H9 (cell line): ENCODE data around the gene OR10H4. TPM values are rescaled to one million over a fixed set of nuclear protein-coding genes. Genes with fewer than 3 reads are reported as not detected.

Source experiments
- DNase-seq: peaks from one replicate; pipeline ENCODE4 v3.0.0-alpha.2; 2017
- H2AFZ ChIP-seq: one replicate; pipeline ENCODE4 v1.6.1; 2013; ENCODE audit warnings: mild to moderate bottlenecking, low read length, control low read depth, moderate library complexity
- H2AK5ac ChIP-seq: 2 replicates; pipeline ENCODE4 v1.6.1; 2013; ENCODE audit warnings: low read length, control low read depth, mixed read lengths; ENCODE audit not compliant: insufficient read length
- H2BK120ac ChIP-seq: one replicate; pipeline ENCODE4 v1.6.1; 2013; ENCODE audit warnings: low read depth, mild to moderate bottlenecking, low read length, control low read depth, inconsistent platforms; ENCODE audit not compliant: poor library complexity, severe bottlenecking
- H2BK12ac ChIP-seq: 2 replicates; pipeline ENCODE4 v1.6.1; 2013; ENCODE audit warnings: low read length, control low read depth, mixed read lengths, low read depth; ENCODE audit not compliant: insufficient read length
- H2BK15ac ChIP-seq: 2 replicates; pipeline ENCODE4 v1.6.1; 2013; ENCODE audit warnings: low read depth, low read length, control low read depth
- H2BK20ac ChIP-seq: one replicate; pipeline ENCODE4 v1.6.1; 2013; ENCODE audit warnings: low read depth, mild to moderate bottlenecking, low read length, control low read depth, inconsistent platforms; ENCODE audit not compliant: poor library complexity, severe bottlenecking
- H2BK5ac ChIP-seq: 2 replicates; pipeline ENCODE4 v1.6.1; 2013; ENCODE audit warnings: low read length, control low read depth, mixed read lengths; ENCODE audit not compliant: insufficient read length
- H3K14ac ChIP-seq: 2 replicates; pipeline ENCODE4 v1.6.1; 2013; ENCODE audit warnings: low read length, control low read depth; ENCODE audit not compliant: insufficient read depth
- H3K18ac ChIP-seq: 2 replicates; pipeline ENCODE4 v1.6.1; 2013; ENCODE audit warnings: low read depth, mild to moderate bottlenecking, mixed read lengths, low read length, control low read depth; ENCODE audit not compliant: insufficient read length
- H3K23ac ChIP-seq: 2 replicates; pipeline ENCODE4 v1.6.1; 2013; ENCODE audit warnings: low read length, control low read depth, mixed read lengths, low read depth; ENCODE audit not compliant: insufficient read length
- H3K23me2 ChIP-seq: 2 replicates; pipeline ENCODE4 v1.6.1; 2013; ENCODE audit warnings: low read depth, mild to moderate bottlenecking, mixed read lengths, low read length, control low read depth; ENCODE audit not compliant: insufficient read length, poor library complexity, severe bottlenecking
- H3K27ac ChIP-seq: 2 replicates; pipeline ENCODE4 v1.5.1; 2013; ENCODE audit warnings: low read length, control low read depth, mixed read lengths, low read depth; ENCODE audit not compliant: insufficient read length
- H3K27me3 ChIP-seq: 2 replicates; pipeline ENCODE4 v1.6.1; 2013; ENCODE audit warnings: low read length, control low read depth, inconsistent platforms; ENCODE audit not compliant: insufficient read depth
- H3K4ac ChIP-seq: 2 replicates; pipeline ENCODE4 v1.6.1; 2013; ENCODE audit warnings: low read depth, mild to moderate bottlenecking, control low read depth, inconsistent platforms, low read length, moderate library complexity
- H3K4me1 ChIP-seq: 2 replicates; pipeline ENCODE4 v1.6.1; 2013; ENCODE audit warnings: low read length, control low read depth, inconsistent platforms; ENCODE audit not compliant: insufficient read depth
- H3K4me2 ChIP-seq: 2 replicates; pipeline ENCODE4 v1.6.1; 2013; ENCODE audit warnings: low read length, control low read depth, mixed read lengths; ENCODE audit not compliant: insufficient read length, insufficient read depth
- H3K56ac ChIP-seq: 2 replicates; pipeline ENCODE4 v1.6.1; 2013; ENCODE audit warnings: low read depth, mild to moderate bottlenecking, mixed read lengths, low read length, control low read depth; ENCODE audit not compliant: insufficient read length
- H3K79me1 ChIP-seq: 2 replicates; pipeline ENCODE4 v1.6.1; 2013; ENCODE audit warnings: low read depth, mild to moderate bottlenecking, moderate library complexity, low read length, control low read depth, inconsistent platforms; ENCODE audit not compliant: insufficient read depth, poor library complexity, severe bottlenecking
- H3K79me2 ChIP-seq: 2 replicates; pipeline ENCODE4 v1.6.1; 2013; ENCODE audit warnings: low read length, control low read depth, inconsistent platforms; ENCODE audit not compliant: insufficient read depth
- H3K9ac ChIP-seq: 2 replicates; pipeline ENCODE4 v1.6.1; 2013; ENCODE audit warnings: low read length, control low read depth, mixed read lengths; ENCODE audit not compliant: insufficient read length; ENCODE audit errors: extremely low read depth
- H3K9me3 ChIP-seq: one replicate; pipeline ENCODE4 v1.6.1; 2013; ENCODE audit warnings: low read depth, low read length, inconsistent platforms; ENCODE audit not compliant: control insufficient read depth
- H3T11ph ChIP-seq: one replicate; pipeline ENCODE4 v1.6.1; 2013; ENCODE audit warnings: mild to moderate bottlenecking, low read length, control low read depth, inconsistent platforms
- H4K20me1 ChIP-seq: one replicate; pipeline ENCODE4 v1.6.1; 2013; ENCODE audit not compliant: control insufficient read depth, insufficient read length, insufficient read depth
- H4K5ac ChIP-seq: 2 replicates; pipeline ENCODE4 v1.6.1; 2013; ENCODE audit warnings: low read depth, mild to moderate bottlenecking, mixed read lengths, low read length, control low read depth; ENCODE audit not compliant: insufficient read length
- H4K8ac ChIP-seq: replicated peaks from 2 replicates; pipeline ENCODE4 v1.6.1; 2013; ENCODE audit warnings: low read length, control low read depth, mixed read lengths, low read depth; ENCODE audit not compliant: insufficient read length
- H4K91ac ChIP-seq: 2 replicates; pipeline ENCODE4 v1.6.1; 2013; ENCODE audit warnings: low read depth, mild to moderate bottlenecking, moderate library complexity, mixed read lengths, low read length, control low read depth; ENCODE audit not compliant: insufficient read length
- H3K27ac Mint-ChIP-seq, 3 experiments: 2 replicates in 2 of 3; 3 replicates in 1 of 3; pipeline ENCODE4 v1.8.0; 2020 to 2021; ENCODE audit warnings: mixed read lengths in 3 of 3, mild to moderate bottlenecking in 1 of 3, moderate library complexity in 1 of 3
- H3K27me3 Mint-ChIP-seq: 2 replicates; pipeline ENCODE4 v1.8.0; 2021; ENCODE audit warnings: low read depth, mild to moderate bottlenecking, moderate library complexity, mixed read lengths
- H3K36me3 Mint-ChIP-seq, 3 experiments: 2 replicates in 2 of 3; 3 replicates in 1 of 3; pipeline ENCODE4 v1.8.0; 2020 to 2021; ENCODE audit warnings: low read depth in 3 of 3, mixed read lengths in 3 of 3; ENCODE audit not compliant: insufficient read depth in 1 of 3
- H3K4me1 Mint-ChIP-seq, 2 experiments: 2 replicates each; pipeline ENCODE4 v1.8.0; 2020; ENCODE audit warnings: mixed read lengths in 2 of 2
- H3K4me3 Mint-ChIP-seq, 2 experiments: 2 replicates in 1 of 2; 3 replicates in 1 of 2; pipeline ENCODE4 v1.8.0; 2020 to 2021; ENCODE audit warnings: mild to moderate bottlenecking in 2 of 2, mixed read lengths in 2 of 2, moderate library complexity in 1 of 2
- H3K9me3 Mint-ChIP-seq, 2 experiments: 2 replicates in 1 of 2; 3 replicates in 1 of 2; pipeline ENCODE4 v1.8.0; 2020; ENCODE audit warnings: mild to moderate bottlenecking in 2 of 2, mixed read lengths in 2 of 2, moderate library complexity in 1 of 2
- WGBS: extraction: QIAGEN DNeasy Blood & Tissue Kit; methylation state at CpG from one replicate; pipeline ENCODE4 v1.1.7; 2013; ENCODE audit warnings: missing lambda C conversion rate, low lambda C conversion rate, mixed read lengths; ENCODE audit not compliant: insufficient read length; ENCODE audit errors: extremely low coverage; 5-methylcytosine and 5-hydroxymethylcytosine counted together
- total RNA-seq: library from RNA; stranded (reverse); gene quantifications from 2 replicates; pipeline ENCODE4 v1.2.1, GENCODE V29; 2021
- TF ChIP-seq, protein P1 (sequence below): fragments of 200-600 bp; sonication (generic); conservative IDR thresholded peaks from 3 replicates; pipeline ENCODE4 v1.8.0; 2021; ENCODE audit warnings: antibody characterized with exemption, mild to moderate bottlenecking

OR10H4 gene
- total RNA-seq, 1 experiment from 2014 or later, result not detected

DNA sequence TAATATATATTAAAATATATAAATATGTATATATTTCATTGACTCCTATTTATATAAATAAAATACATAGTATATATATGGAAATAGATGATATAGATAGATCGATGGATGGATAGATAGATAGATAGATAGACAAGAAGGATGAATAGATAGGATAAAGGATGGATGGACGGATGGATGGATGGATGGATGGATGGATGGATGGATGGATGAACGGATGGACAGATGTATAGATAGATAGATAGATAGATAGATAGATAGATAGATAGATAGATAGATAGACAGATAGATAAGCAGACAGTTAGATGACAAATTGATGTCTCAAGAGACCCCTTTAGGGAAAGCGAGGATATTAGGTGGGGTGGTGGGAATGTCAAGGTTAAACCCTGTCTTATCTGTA lies 29.6 kb upstream of the OR10H4 start:
- peaks cover 2 to 29% (median 13%) of the 10 kb centered on the region in 3 experiments; a peak in 6 of 7 replicates for H3K36me3 Mint-ChIP-seq
- TF ChIP-seq, protein P1, sequence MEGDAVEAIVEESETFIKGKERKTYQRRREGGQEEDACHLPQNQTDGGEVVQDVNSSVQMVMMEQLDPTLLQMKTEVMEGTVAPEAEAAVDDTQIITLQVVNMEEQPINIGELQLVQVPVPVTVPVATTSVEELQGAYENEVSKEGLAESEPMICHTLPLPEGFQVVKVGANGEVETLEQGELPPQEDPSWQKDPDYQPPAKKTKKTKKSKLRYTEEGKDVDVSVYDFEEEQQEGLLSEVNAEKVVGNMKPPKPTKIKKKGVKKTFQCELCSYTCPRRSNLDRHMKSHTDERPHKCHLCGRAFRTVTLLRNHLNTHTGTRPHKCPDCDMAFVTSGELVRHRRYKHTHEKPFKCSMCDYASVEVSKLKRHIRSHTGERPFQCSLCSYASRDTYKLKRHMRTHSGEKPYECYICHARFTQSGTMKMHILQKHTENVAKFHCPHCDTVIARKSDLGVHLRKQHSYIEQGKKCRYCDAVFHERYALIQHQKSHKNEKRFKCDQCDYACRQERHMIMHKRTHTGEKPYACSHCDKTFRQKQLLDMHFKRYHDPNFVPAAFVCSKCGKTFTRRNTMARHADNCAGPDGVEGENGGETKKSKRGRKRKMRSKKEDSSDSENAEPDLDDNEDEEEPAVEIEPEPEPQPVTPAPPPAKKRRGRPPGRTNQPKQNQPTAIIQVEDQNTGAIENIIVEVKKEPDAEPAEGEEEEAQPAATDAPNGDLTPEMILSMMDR, result no peak
- no peak overlapping the region for H2BK5ac ChIP-seq
- H2BK120ac ChIP-seq, result no peak overlapping the region
- no peak overlapping the region for H3K27ac Mint-ChIP-seq
- peaks cover 92% of the 10 kb centered on the region in 2 experiments for H3K9me3 Mint-ChIP-seq
- no peak overlapping the region for H4K8ac ChIP-seq
- no peak overlapping the region for H2AFZ ChIP-seq
- no peaks in the 10 kb centered on the region for H3K4me1 ChIP-seq
- no peak overlapping the region for H3K56ac ChIP-seq
- no peak overlapping the region for H3K23ac ChIP-seq
- H3K14ac ChIP-seq, result no peak overlapping the region
- H2BK12ac ChIP-seq, result no peak overlapping the region
- no peak overlapping the region for H3K4me2 ChIP-seq
- 100% methylated on average over 2 of the region's 4 CpGs for WGBS
- no peak overlapping the region for H3K9ac ChIP-seq
- no peak overlapping the region for H4K5ac ChIP-seq
- no peaks in the 10 kb centered on the region for H3K79me2 ChIP-seq
- no peaks in the 10 kb centered on the region; the same call in none of the 2 replicates for H3K27me3 Mint-ChIP-seq
- no peak overlapping the region for H2BK20ac ChIP-seq
- H3K4ac ChIP-seq, result no peak overlapping the region
- no peak for DNase-seq
- no peak overlapping the region for H2BK15ac ChIP-seq
- no peak overlapping the region for H3K4me3 Mint-ChIP-seq
- H3K18ac ChIP-seq, result no peak overlapping the region
- H4K20me1 ChIP-seq, result no peaks in the 10 kb centered on the region
- no peaks in the 10 kb centered on the region for H3K79me1 ChIP-seq
- no peak overlapping the region for H3K27ac ChIP-seq
- H2AK5ac ChIP-seq, result no peak overlapping the region
- H3T11ph ChIP-seq, result no peak overlapping the region
- H3K27me3 ChIP-seq, result no peaks in the 10 kb centered on the region
- no peaks in the 10 kb centered on the region for H3K4me1 Mint-ChIP-seq
- H3K23me2 ChIP-seq, result no peaks in the 10 kb centered on the region
- no peak overlapping the region for H4K91ac ChIP-seq
- H3K9me3 ChIP-seq, result peaks cover 85% of the 10 kb centered on the region
